CD4-positive, alpha-beta T cell (primary cell): ENCODE data around the gene ZNF512. TPM values are rescaled to one million over a fixed set of nuclear protein-coding genes. Genes with fewer than 3 reads are reported as not detected.
"Not testable (repeated sequence)": the region's sequence is repeated elsewhere in the genome, so short reads cannot be mapped to it uniquely, and the experiment has no call there.

Source experiments
- ATAC-seq: fragments of 200-7000 bp; cut with Tn5 transposase; one replicate; pipeline ENCODE4 v1.10.0; 2022; ENCODE audit warnings: mild to moderate bottlenecking; ENCODE audit not compliant: poor library complexity
- CTCF ChIA-PET: fragments of 350-600 bp; sonication (Branson Sonifier 250); formaldehyde crosslinking; loops from one replicate; lab custom pipeline; 2021; ENCODE audit warnings: antibody characterized with exemption, inconsistent platforms; lab: Charles Lee
- POLR2A ChIA-PET: fragments of 350-600 bp; sonication (Branson Sonifier 250); formaldehyde crosslinking; loops from one replicate; lab custom pipeline; 2021; ENCODE audit warnings: antibody characterized with exemption, inconsistent platforms; lab: Charles Lee
- DNase-seq, 14 experiments: peaks; one replicate each; pipeline ENCODE4 v3.0.0-alpha.2; 2013 to 2020; ENCODE audit warnings: mixed read lengths in 2 of 14
- H3K27ac ChIP-seq, 2 donors: one replicate each; pipeline versions ENCODE4 v1.5.1 to v1.7.0; 2013; ENCODE audit warnings: low read length in 2 of 2, low read depth in 1 of 2, mild to moderate bottlenecking in 1 of 2
- H3K27me3 ChIP-seq, 2 experiments: 1 replicate in 1 of 2; 2 replicates in 1 of 2; pipeline versions ENCODE4 v1.6.1 to v1.7.0; 2013; ENCODE audit warnings: low read length in 2 of 2, control low read depth in 1 of 2, mild to moderate bottlenecking in 1 of 2, moderate library complexity in 1 of 2; ENCODE audit not compliant: insufficient read depth in 2 of 2, control insufficient read depth in 1 of 2
- H3K36me3 ChIP-seq: one replicate; pipeline ENCODE4 v1.6.1; 2013; ENCODE audit warnings: low read length, control low read depth; ENCODE audit not compliant: insufficient read depth
- H3K4me1 ChIP-seq: one replicate; pipeline ENCODE4 v1.6.1; 2013; ENCODE audit warnings: low read length, control low read depth; ENCODE audit not compliant: insufficient read depth
- H3K4me3 ChIP-seq: one replicate; pipeline ENCODE4 v1.5.1; 2013; ENCODE audit warnings: mild to moderate bottlenecking, low read length, moderate library complexity
- H3K9me3 ChIP-seq, 2 experiments: 1 replicate in 1 of 2; 2 replicates in 1 of 2; pipeline versions ENCODE4 v1.6.1 to v1.7.0; 2013; ENCODE audit warnings: low read length in 2 of 2, mild to moderate bottlenecking in 2 of 2, control low read depth in 1 of 2, moderate library complexity in 1 of 2; ENCODE audit not compliant: control insufficient read depth in 1 of 2, insufficient read depth in 1 of 2
- H3K27ac Mint-ChIP-seq: one replicate; pipeline ENCODE4 v1.8.0; 2020; ENCODE audit warnings: mixed read lengths
- H3K27me3 Mint-ChIP-seq: one replicate; pipeline ENCODE4 v1.8.0; 2021; ENCODE audit warnings: mixed read lengths
- H3K36me3 Mint-ChIP-seq: one replicate; pipeline ENCODE4 v1.8.0; 2021; ENCODE audit warnings: low read depth, mixed read lengths
- H3K4me1 Mint-ChIP-seq: one replicate; pipeline ENCODE4 v1.8.0; 2021; ENCODE audit warnings: low read depth, mixed read lengths
- H3K4me3 Mint-ChIP-seq: one replicate; pipeline ENCODE4 v1.8.0; 2020; ENCODE audit warnings: mild to moderate bottlenecking, mixed read lengths
- H3K9me3 Mint-ChIP-seq: one replicate; pipeline ENCODE4 v1.8.0; 2020; ENCODE audit warnings: mixed read lengths
- CTCF ChIP-seq: fragments of 200-600 bp; IDR thresholded peaks from one replicate; pipeline ENCODE4 v1.8.0; 2022; ENCODE audit warnings: antibody characterized with exemption, mild to moderate bottlenecking
- intact Hi-C, 2 experiments: fragments of 100-400 bp; cut with DNase I in 1 of 2; cut with micrococcal nuclease in 1 of 2; formaldehyde crosslinking; loops; one replicate each; pipeline versions ENCODE4 v1.15.1 to v1.9.0; 2023 to 2025; cut with DNase I, micrococcal nuclease
- total RNA-seq, 174 experiments: library from RNA in 2 of 174; stranded (reverse) in 2 of 174; gene quantifications; one replicate each; pipeline ENCODE4 v1.2.3 and lab custom pipeline; 2021 to 2026

The ZNF512 gene
- total RNA-seq, 2 experiments from 2014 or later: 13.6 to 14.1 TPM

GRCh38 chr2:27551514-27551913, 31.3 kb upstream of the ZNF512 start:
- Mint-ChIP-seq H3K4me3 (no peak overlapping the region), H3K9me3 (no peaks in the 10 kb centered on the region), H3K4me1 (no peaks in the 10 kb centered on the region), H3K36me3 (no peaks in the 10 kb centered on the region), H3K27me3 (peaks cover 16% of the 10 kb centered on the region), H3K27ac (no peak overlapping the region)
- Histone ChIP-seq H3K4me1 (no peaks in the 10 kb centered on the region), H3K36me3 (no peaks in the 10 kb centered on the region), H3K27me3 (no peaks in the 10 kb centered on the region), H3K27ac (no peak overlapping the region), H3K9me3 (no peaks in the 10 kb centered on the region), H3K4me3 (no peak overlapping the region)
- intact Hi-C loops: no loop called here
- no peak for ATAC-seq
- CTCF ChIA-PET: no interaction called here
- DNase-seq: no peak
- TF ChIP-seq CTCF: no peak
- POLR2A ChIA-PET: no interaction called here

GRCh38 chr2:27552941-27553340, 29.9 kb upstream of the ZNF512 start:
- Histone ChIP-seq H3K36me3 (no peaks in the 10 kb centered on the region), H3K4me1 (no peaks in the 10 kb centered on the region), H3K27ac (no peak overlapping the region), H3K27me3 (no peaks in the 10 kb centered on the region), H3K4me3 (no peak overlapping the region), H3K9me3 (no peaks in the 10 kb centered on the region)
- Mint-ChIP-seq H3K9me3 (no peaks in the 10 kb centered on the region), H3K27me3 (peaks cover 16% of the 10 kb centered on the region), H3K36me3 (no peaks in the 10 kb centered on the region), H3K27ac (no peak overlapping the region), H3K4me3 (no peak overlapping the region), H3K4me1 (no peaks in the 10 kb centered on the region)
- ATAC-seq: no peak
- intact Hi-C loops: no loop called here
- ChIA-PET POLR2A (no interaction called here), CTCF (no interaction called here)
- no peak for DNase-seq
- no peak for TF ChIP-seq CTCF

- H3K27ac ChIP-seq, POLR2A ChIA-PET, H3K36me3 Mint-ChIP-seq, H3K4me3 Mint-ChIP-seq, ATAC-seq, H3K9me3 Mint-ChIP-seq, DNase-seq, H3K27me3 ChIP-seq, H3K27ac Mint-ChIP-seq, H3K4me1 ChIP-seq, H3K36me3 ChIP-seq, H3K4me3 ChIP-seq, H3K4me1 Mint-ChIP-seq, CTCF ChIA-PET, H3K9me3 ChIP-seq, intact Hi-C loops: not testable (repeated sequence)
- H3K27me3 Mint-ChIP-seq: peaks cover 21% of the 10 kb centered on the region
Measured at GRCh38 chr2:27554451-27554850, 28.4 kb upstream of the ZNF512 start.

- ChIA-PET POLR2A (no interaction called here), CTCF (no interaction called here)
- Mint-ChIP-seq H3K9me3 (no peaks in the 10 kb centered on the region), H3K4me3 (no peak overlapping the region), H3K27ac (no peak overlapping the region), H3K36me3 (no peaks in the 10 kb centered on the region), H3K4me1 (no peaks in the 10 kb centered on the region), H3K27me3 (peaks cover 19% of the 10 kb centered on the region)
- Histone ChIP-seq H3K27ac (no peak overlapping the region), H3K9me3 (no peaks in the 10 kb centered on the region), H3K36me3 (no peaks in the 10 kb centered on the region), H3K27me3 (no peaks in the 10 kb centered on the region), H3K4me3 (no peak overlapping the region), H3K4me1 (no peaks in the 10 kb centered on the region)
- no peak for ATAC-seq
- no peak for TF ChIP-seq CTCF
- DNase-seq: no peak
- intact Hi-C loops: no loop called here
Measured at GRCh38 chr2:27559228-27559627, 23.6 kb upstream of the ZNF512 start.
